HG02642 (cell line): Measurements from ENCODE around the gene TSPYL4.
"Not testable (repeated sequence)": the region's sequence is repeated elsewhere in the genome, so short reads cannot be mapped to it uniquely, and the experiment has no call there.

Experiments
- ATAC-seq: cut with Tn5 transposase; IDR thresholded peaks from one replicate; pipeline ENCODE4 v1.9.1; 2021; ENCODE audit warnings: mild to moderate bottlenecking; ENCODE audit not compliant: unreplicated experiment, poor library complexity

The TSPYL4 gene

GRCh38 chr6:116253505-116254296, at the start of gene TSPYL4:
Gene TSPYL4, minus strand, starts transcription at chr6:116254075. Its CDS starts 67 bp downstream, at chr6:116254008.
- peak; percentile 100 for ATAC-seq

- no peak for ATAC-seq
These were observed 47.2 kb upstream of the TSPYL4 start for GRCh38 chr6:116301104-116301503.

DNA sequence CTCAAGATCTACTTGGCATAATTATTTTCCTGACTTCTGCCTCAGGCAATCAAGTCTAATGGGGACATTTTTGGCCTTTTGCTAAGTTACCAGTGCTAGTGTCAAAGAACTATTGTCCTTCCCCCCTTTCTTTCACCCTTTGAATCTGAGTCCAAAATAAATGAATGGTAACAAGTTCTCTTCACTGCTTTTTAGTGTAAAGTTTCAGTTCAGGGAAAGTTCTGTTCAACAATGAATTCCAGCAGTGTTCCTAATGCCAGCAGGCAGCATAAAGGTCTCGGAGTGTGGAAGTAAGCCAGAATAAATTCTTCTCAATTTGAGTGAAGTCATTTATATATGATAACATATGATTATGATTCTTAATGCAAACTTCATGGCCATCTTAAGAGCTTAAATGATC, 46.7 kb upstream of the TSPYL4 start:
- no peak for ATAC-seq

GRCh38 chr6:116298973-116299372, 45.1 kb upstream of the TSPYL4 start:
- no peak for ATAC-seq

GRCh38 chr6:116298273-116298672, 44.4 kb upstream of the TSPYL4 start:
- no peak for ATAC-seq

GRCh38 chr6:116292553-116292952, 38.7 kb upstream of the TSPYL4 start:
- no peak for ATAC-seq

- no peak for ATAC-seq
These were observed 38.0 kb upstream of the TSPYL4 start for GRCh38 chr6:116291701-116292396.

DNA sequence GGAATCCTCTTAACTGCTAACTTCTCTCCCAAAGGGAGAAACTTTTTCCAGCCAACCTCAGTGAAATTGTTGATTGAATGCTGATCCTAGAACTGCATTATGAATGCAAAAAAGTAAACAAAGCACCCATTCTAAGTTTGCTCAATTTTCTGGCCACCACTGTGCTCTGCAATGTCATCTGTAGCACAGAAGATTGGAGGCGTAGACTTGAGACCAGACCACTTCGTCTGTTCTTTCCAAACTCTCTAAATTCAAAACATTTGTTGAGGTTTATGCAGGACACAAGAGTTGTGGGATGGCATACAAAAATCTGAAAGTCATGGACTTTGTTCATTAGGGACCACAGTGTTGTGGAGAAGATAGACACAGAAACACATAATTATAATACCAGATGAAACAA, 36.9 kb upstream of the TSPYL4 start:
- no peak for ATAC-seq

GRCh38 chr6:116289876-116290275, 36.0 kb upstream of the TSPYL4 start:
- no peak for ATAC-seq

GRCh38 chr6:116287689-116288282, 33.9 kb upstream of the TSPYL4 start:
- no peak for ATAC-seq

GRCh38 chr6:116286773-116287358, 33.0 kb upstream of the TSPYL4 start:
- no peak for ATAC-seq

DNA sequence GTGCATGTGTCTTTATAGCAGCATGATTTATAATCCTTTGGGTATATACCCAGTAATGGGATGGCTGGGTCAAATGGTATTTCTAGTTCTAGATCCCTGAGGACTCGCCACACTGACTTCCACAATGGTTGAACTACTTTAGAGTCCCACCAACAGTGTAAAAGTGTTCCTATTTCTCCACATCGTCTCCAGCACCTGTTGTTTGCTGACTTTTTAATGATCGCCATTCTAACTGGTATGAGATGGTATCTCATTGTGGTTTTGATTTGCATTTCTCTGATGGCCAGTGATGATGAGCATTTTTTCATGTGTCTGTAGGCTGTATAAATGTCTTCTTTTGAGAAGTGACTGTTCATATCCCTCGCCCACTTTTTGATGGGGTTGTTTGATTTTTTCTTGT, 31.1 kb upstream of the TSPYL4 start:
- ATAC-seq, result not testable (repeated sequence)

DNA sequence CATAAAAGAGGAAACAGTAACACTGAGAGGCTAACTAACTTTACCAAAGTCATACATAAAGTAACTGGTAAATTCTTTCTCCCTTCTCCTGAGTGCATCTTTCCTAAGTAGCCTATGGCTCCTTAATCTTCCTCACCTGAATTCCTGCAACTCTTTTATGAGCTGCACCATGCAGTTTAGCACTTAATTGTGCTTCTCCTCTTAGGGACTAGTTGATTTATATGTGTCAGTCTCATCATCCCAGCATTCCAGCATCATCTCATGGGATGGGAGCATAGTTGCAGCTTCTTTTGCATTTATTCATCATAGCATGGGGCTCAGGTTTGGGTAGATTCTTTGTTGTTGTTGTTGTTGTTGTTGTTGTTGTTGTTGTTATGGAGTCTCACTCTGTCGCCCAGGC, 29.3 kb upstream of the TSPYL4 start:
- ATAC-seq, result no peak

GRCh38 chr6:116282698-116283097, 28.8 kb upstream of the TSPYL4 start:
- ATAC-seq, result no peak

GRCh38 chr6:116280933-116281316, 27.1 kb upstream of the TSPYL4 start:
- no peak for ATAC-seq

- no peak for ATAC-seq
These were observed 26.5 kb upstream of the TSPYL4 start for GRCh38 chr6:116280161-116280932.

DNA sequence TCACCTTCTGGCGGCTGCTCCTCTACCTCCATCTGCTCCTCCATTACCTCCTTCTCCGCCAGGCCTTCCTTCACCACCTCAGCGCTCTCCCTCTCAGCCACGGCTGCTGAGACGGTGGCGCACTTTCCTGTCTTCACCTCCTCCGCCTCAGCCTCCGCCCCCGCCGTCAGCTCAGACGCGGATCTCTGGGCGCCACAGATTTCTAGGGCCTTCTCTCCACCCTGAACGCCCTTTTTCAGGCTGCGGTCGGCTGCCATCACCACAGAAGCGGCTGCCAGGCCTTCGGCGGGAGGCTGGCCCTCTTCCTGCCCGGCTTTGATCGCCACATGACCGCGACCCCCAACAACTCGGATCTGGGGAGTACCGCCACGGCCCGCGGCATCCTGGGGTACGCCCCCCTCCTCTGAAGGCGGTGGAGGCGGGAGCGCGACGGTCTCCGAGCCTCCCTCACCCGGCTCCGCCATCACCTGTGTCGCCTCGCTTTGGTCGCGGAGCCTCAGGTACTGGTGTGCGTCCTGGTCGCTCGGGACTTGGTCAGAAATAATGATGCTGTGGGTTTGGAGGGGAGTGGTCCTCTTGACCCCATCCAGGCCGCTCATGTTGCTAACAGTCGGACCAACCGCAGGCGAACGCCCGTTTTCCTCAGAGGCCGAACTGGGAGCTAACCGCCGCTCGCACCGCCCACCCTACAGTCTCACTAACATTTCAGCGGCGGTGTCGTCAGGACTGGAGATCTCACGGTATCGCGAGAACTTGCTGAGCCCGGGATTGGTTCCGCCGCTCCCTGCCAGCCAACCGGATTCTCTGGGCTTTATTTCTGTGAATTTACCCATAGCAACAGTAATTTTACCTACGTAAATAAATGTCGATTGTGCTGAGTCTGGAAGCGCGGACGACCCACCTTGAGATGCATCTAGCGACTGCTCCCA, 25.6 kb upstream of the TSPYL4 start, which contains the start of gene TSPYL1:
Gene TSPYL1 (minus strand): TSS at position 699 of the 929 bp plus-strand sequence. CDS start 100 bp downstream, at position 599.
- ATAC-seq, result peak; percentile 96

DNA sequence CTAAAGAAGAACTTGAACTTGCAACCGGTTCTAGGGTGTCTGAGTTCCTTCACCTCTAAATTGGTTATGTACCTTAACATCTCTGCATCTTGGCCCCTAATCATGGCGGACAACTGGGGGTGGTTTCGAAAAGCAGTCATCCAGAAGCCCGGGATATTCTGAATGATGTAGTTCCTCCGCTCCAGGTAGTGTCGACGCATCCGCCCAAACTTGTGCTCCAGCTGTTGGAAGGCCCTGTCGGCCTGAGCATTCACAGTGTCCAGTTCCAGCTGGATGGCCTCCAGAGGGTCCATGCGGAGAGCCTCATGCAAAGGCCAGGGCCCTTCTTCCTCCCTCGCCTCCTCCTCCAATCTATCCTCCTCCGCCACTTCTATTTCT, 25.0 kb upstream of the TSPYL4 start:
- ATAC-seq, result no peak

- no peak for ATAC-seq
These were observed 24.6 kb upstream of the TSPYL4 start for GRCh38 chr6:116278481-116278829.
